Esophagus muscularis mucosa (tissue), 3 donors: Measurements from ENCODE around the gene ACTBL2.

Experiments
- CTCF ChIP-seq, 3 experiments: fragments of 200-600 bp in 2 of 3; fragments of 450-650 bp in 1 of 3; sonication (generic) in 2 of 3; IDR thresholded peaks; one replicate each; pipeline ENCODE4 v1.5.1; 2017 to 2019; ENCODE audit warnings: antibody characterized with exemption in 3 of 3, mild to moderate bottlenecking in 2 of 3, moderate library complexity in 1 of 3
- EP300 ChIP-seq: sonication (generic); formaldehyde crosslinking; IDR thresholded peaks from one replicate; pipeline ENCODE4 v1.6.1; 2017; ENCODE audit warnings: antibody characterized with exemption

- no peak for TF ChIP-seq CTCF (IDR thresholded peaks at IDR 0.05)
- TF ChIP-seq EP300, result no peak
Measured at GRCh38 chr5:57503433-57503832, 20.8 kb upstream of the ACTBL2 start.
